ENCODE data around the gene TBCK.

The TBCK gene

DNA sequence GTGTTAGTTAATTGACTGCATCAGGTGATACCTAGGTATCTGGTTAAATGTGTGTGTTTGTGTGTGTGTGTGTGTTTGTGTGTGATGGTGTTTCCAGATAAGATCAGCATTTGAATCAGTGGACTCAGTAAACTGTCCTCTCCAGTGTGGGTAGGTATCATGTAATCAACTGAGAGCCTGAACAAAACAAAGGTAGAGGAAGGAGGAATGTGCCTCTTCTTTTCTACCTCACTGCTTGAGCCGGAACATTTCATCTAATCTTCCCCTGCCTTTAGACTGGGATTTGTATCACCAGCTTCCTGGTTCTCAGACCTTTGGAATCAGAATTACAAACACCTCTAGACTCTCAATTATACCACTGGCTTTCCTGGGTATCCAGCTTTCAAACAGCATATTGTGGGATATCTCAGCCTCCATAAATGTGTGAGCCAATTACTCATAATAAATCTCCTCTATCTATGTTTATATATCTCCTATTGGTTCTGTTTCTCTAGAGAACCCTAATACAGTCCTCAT lies 120.5 kb downstream of the TBCK start:
- no peak for DNase-seq
- no peaks in the 10 kb centered on the region for H3K9me3 ChIP-seq (ENCODE audit: control insufficient read depth, low read length)
- no peak overlapping the region for H3K4me3 ChIP-seq (ENCODE audit: insufficient read depth, low read depth, low read length, poor library complexity, severe bottlenecking)
- H3K4me1 ChIP-seq (ENCODE audit: control insufficient read depth, insufficient read depth, low read length, poor library complexity, severe bottlenecking) = no peaks in the 10 kb centered on the region
- no peak overlapping the region for H3K27ac ChIP-seq (ENCODE audit: insufficient read depth, low read length, poor library complexity, severe bottlenecking)
- H3K27me3 ChIP-seq (replicated peaks; ENCODE audit: control insufficient read depth, insufficient read depth, low read length, poor library complexity, severe bottlenecking) = no peaks in the 10 kb centered on the region
- H3K36me3 ChIP-seq (ENCODE audit: control insufficient read depth, insufficient read depth, low read length) = peaks cover 20% of the 10 kb centered on the region

GRCh38 chr4:106194801-106195200 lies 121.2 kb downstream of the TBCK start:
- Histone ChIP-seq H3K9me3 (ENCODE audit: control insufficient read depth, low read length) (no peaks in the 10 kb centered on the region), H3K4me1 (ENCODE audit: control insufficient read depth, insufficient read depth, low read length, poor library complexity, severe bottlenecking) (no peaks in the 10 kb centered on the region), H3K4me3 (ENCODE audit: insufficient read depth, low read depth, low read length, poor library complexity, severe bottlenecking) (no peak overlapping the region), H3K27me3 (replicated peaks; ENCODE audit: control insufficient read depth, insufficient read depth, low read length, poor library complexity, severe bottlenecking) (no peaks in the 10 kb centered on the region), H3K27ac (ENCODE audit: insufficient read depth, low read length, poor library complexity, severe bottlenecking) (no peak overlapping the region), H3K36me3 (ENCODE audit: control insufficient read depth, insufficient read depth, low read length) (peaks cover 20% of the 10 kb centered on the region)
- DNase-seq = no peak

DNA sequence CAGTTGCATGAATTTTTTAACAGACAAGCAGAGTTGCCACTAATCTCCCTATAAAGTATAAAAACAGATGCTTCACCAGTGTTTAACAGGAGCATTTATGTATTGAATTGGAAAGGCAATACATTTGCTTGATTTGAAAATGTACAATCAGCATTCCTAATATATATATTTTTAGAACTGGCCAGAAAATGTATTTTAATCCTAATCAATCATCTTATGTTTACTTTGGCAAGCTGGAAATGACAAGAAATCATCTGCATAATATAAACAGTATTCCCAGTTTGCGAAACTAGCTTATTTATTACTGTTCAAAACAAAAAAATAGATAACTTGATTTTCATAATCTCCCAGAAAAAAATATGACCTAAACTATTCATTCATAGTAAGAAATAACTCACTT lies 123.9 kb downstream of the TBCK start:
- H3K9me3 ChIP-seq (ENCODE audit: control insufficient read depth, low read length) = no peaks in the 10 kb centered on the region
- H3K27ac ChIP-seq (ENCODE audit: insufficient read depth, low read length, poor library complexity, severe bottlenecking) = no peak overlapping the region
- H3K36me3 ChIP-seq (ENCODE audit: control insufficient read depth, insufficient read depth, low read length) = peaks cover 26% of the 10 kb centered on the region
- H3K27me3 ChIP-seq (replicated peaks; ENCODE audit: control insufficient read depth, insufficient read depth, low read length, poor library complexity, severe bottlenecking) = no peaks in the 10 kb centered on the region
- no peak for DNase-seq
- no peak overlapping the region for H3K4me3 ChIP-seq (ENCODE audit: insufficient read depth, low read depth, low read length, poor library complexity, severe bottlenecking)
- no peaks in the 10 kb centered on the region for H3K4me1 ChIP-seq (ENCODE audit: control insufficient read depth, insufficient read depth, low read length, poor library complexity, severe bottlenecking)

GRCh38 chr4:106186201-106186600 lies 129.8 kb downstream of the TBCK start:
- no peaks in the 10 kb centered on the region for H3K9me3 ChIP-seq (ENCODE audit: control insufficient read depth, low read length)
- no peak overlapping the region for H3K4me3 ChIP-seq (ENCODE audit: insufficient read depth, low read depth, low read length, poor library complexity, severe bottlenecking)
- peaks cover 10% of the 10 kb centered on the region for H3K36me3 ChIP-seq (ENCODE audit: control insufficient read depth, insufficient read depth, low read length)
- DNase-seq = no peak
- H3K27ac ChIP-seq (ENCODE audit: insufficient read depth, low read length, poor library complexity, severe bottlenecking) = no peak overlapping the region
- H3K4me1 ChIP-seq (ENCODE audit: control insufficient read depth, insufficient read depth, low read length, poor library complexity, severe bottlenecking) = no peaks in the 10 kb centered on the region
- H3K27me3 ChIP-seq (replicated peaks; ENCODE audit: control insufficient read depth, insufficient read depth, low read length, poor library complexity, severe bottlenecking) = no peaks in the 10 kb centered on the region

GRCh38 chr4:106183551-106183950 lies 132.5 kb downstream of the TBCK start:
- H3K36me3 ChIP-seq (ENCODE audit: control insufficient read depth, insufficient read depth, low read length) = peaks cover 6% of the 10 kb centered on the region
- no peak for DNase-seq
- no peaks in the 10 kb centered on the region for H3K4me1 ChIP-seq (ENCODE audit: control insufficient read depth, insufficient read depth, low read length, poor library complexity, severe bottlenecking)
- H3K9me3 ChIP-seq (ENCODE audit: control insufficient read depth, low read length) = no peaks in the 10 kb centered on the region
- H3K27ac ChIP-seq (ENCODE audit: insufficient read depth, low read length, poor library complexity, severe bottlenecking) = no peak overlapping the region
- no peaks in the 10 kb centered on the region for H3K27me3 ChIP-seq (replicated peaks; ENCODE audit: control insufficient read depth, insufficient read depth, low read length, poor library complexity, severe bottlenecking)
- H3K4me3 ChIP-seq (ENCODE audit: insufficient read depth, low read depth, low read length, poor library complexity, severe bottlenecking) = no peak overlapping the region

DNA sequence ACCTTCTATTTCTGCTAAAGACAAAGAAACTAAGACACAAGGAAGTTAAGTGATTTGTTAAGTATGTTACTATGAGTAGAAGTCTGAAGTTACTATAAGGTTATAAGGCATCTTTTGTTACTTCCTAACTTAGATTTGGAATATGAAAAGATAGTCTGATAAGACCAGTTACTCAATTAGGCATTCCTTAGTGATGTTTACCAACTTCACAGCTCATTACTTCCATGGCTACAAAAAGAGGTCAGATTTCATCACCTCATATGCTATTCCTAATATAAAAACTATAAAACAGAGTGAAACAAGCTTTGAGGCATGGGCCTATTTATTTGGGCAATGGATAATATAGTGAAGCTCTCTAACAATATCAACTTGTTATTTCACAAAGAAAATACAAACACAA lies 143.1 kb downstream of the TBCK start:
- no peak overlapping the region for H3K4me3 ChIP-seq (ENCODE audit: insufficient read depth, low read depth, low read length, poor library complexity, severe bottlenecking)
- H3K27ac ChIP-seq (ENCODE audit: insufficient read depth, low read length, poor library complexity, severe bottlenecking) = no peak overlapping the region
- H3K36me3 ChIP-seq (ENCODE audit: control insufficient read depth, insufficient read depth, low read length) = no peaks in the 10 kb centered on the region
- H3K27me3 ChIP-seq (replicated peaks; ENCODE audit: control insufficient read depth, insufficient read depth, low read length, poor library complexity, severe bottlenecking) = no peaks in the 10 kb centered on the region
- DNase-seq = no peak
- no peaks in the 10 kb centered on the region for H3K4me1 ChIP-seq (ENCODE audit: control insufficient read depth, insufficient read depth, low read length, poor library complexity, severe bottlenecking)
- H3K9me3 ChIP-seq (ENCODE audit: control insufficient read depth, low read length) = no peaks in the 10 kb centered on the region

- H3K4me3 ChIP-seq (ENCODE audit: insufficient read depth, low read depth, low read length, poor library complexity, severe bottlenecking) = no peak overlapping the region
- H3K9me3 ChIP-seq (ENCODE audit: control insufficient read depth, low read length) = no peaks in the 10 kb centered on the region
These were observed 150.5 kb downstream of the TBCK start for GRCh38 chr4:106165351-106166010.

GRCh38 chr4:106162278-106162677 lies 153.7 kb downstream of the TBCK start:
- Histone ChIP-seq H3K36me3 (ENCODE audit: control insufficient read depth, insufficient read depth, low read length) (peaks cover 4% of the 10 kb centered on the region), H3K9me3 (ENCODE audit: control insufficient read depth, low read length) (no peaks in the 10 kb centered on the region), H3K4me3 (ENCODE audit: insufficient read depth, low read depth, low read length, poor library complexity, severe bottlenecking) (no peak overlapping the region), H3K27me3 (replicated peaks; ENCODE audit: control insufficient read depth, insufficient read depth, low read length, poor library complexity, severe bottlenecking) (no peaks in the 10 kb centered on the region), H3K27ac (ENCODE audit: insufficient read depth, low read length, poor library complexity, severe bottlenecking) (no peak overlapping the region), H3K4me1 (ENCODE audit: control insufficient read depth, insufficient read depth, low read length, poor library complexity, severe bottlenecking) (peaks cover 4% of the 10 kb centered on the region)
- no peak for DNase-seq

More at GRCh38 chr4:106165351-106166010, 150.5 kb downstream of the TBCK start:
- Histone ChIP-seq H3K36me3 (ENCODE audit: control insufficient read depth, insufficient read depth, low read length) (no peaks in the 10 kb centered on the region), H3K4me1 (ENCODE audit: control insufficient read depth, insufficient read depth, low read length, poor library complexity, severe bottlenecking) (peaks cover 3% of the 10 kb centered on the region), H3K27me3 (replicated peaks; ENCODE audit: control insufficient read depth, insufficient read depth, low read length, poor library complexity, severe bottlenecking) (no peaks in the 10 kb centered on the region), H3K27ac (ENCODE audit: insufficient read depth, low read length, poor library complexity, severe bottlenecking) (no peak overlapping the region)
- DNase-seq = no peak

GRCh38 chr4:106160560-106160959 lies 155.4 kb downstream of the TBCK start:
- H3K4me1 ChIP-seq (ENCODE audit: control insufficient read depth, insufficient read depth, low read length, poor library complexity, severe bottlenecking) = peaks cover 4% of the 10 kb centered on the region
- no peak for DNase-seq
- H3K9me3 ChIP-seq (ENCODE audit: control insufficient read depth, low read length) = no peaks in the 10 kb centered on the region

DNA sequence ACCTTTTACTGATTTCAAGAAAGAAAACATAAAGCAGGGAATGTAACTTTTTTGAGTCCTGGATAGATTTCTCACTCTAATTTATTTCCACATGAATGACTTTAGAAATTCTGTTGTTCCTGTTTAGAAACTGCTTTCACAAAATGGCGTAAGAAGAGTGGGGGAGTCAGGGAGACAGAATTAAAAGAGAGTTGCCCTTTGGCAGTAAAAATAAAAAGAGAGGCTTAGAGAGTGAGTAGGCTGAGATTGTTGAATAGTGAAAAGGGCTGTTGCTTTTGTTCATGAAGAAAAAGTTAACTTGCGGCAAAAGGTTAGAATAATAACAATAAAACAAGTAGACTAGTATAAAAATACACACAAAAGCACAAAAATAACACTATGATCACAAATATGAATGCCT lies 166.1 kb downstream of the TBCK start:
- Histone ChIP-seq H3K4me3 (ENCODE audit: insufficient read depth, low read depth, low read length, poor library complexity, severe bottlenecking) (no peak overlapping the region), H3K27me3 (replicated peaks; ENCODE audit: control insufficient read depth, insufficient read depth, low read length, poor library complexity, severe bottlenecking) (no peaks in the 10 kb centered on the region), H3K36me3 (ENCODE audit: control insufficient read depth, insufficient read depth, low read length) (no peaks in the 10 kb centered on the region), H3K27ac (ENCODE audit: insufficient read depth, low read length, poor library complexity, severe bottlenecking) (no peak overlapping the region), H3K4me1 (ENCODE audit: control insufficient read depth, insufficient read depth, low read length, poor library complexity, severe bottlenecking) (no peaks in the 10 kb centered on the region), H3K9me3 (ENCODE audit: control insufficient read depth, low read length) (no peaks in the 10 kb centered on the region)
- DNase-seq = no peak

More at GRCh38 chr4:106160560-106160959, 155.4 kb downstream of the TBCK start:
- Histone ChIP-seq H3K36me3 (ENCODE audit: control insufficient read depth, insufficient read depth, low read length) (peaks cover 5% of the 10 kb centered on the region), H3K27ac (ENCODE audit: insufficient read depth, low read length, poor library complexity, severe bottlenecking) (no peak overlapping the region), H3K4me3 (ENCODE audit: insufficient read depth, low read depth, low read length, poor library complexity, severe bottlenecking) (no peak overlapping the region), H3K27me3 (replicated peaks; ENCODE audit: control insufficient read depth, insufficient read depth, low read length, poor library complexity, severe bottlenecking) (no peaks in the 10 kb centered on the region)

Data from effector memory CD4-positive, alpha-beta T cell (primary cell).